ENCODE results near the gene TWNK.

- no peak for TF ChIP-seq POLR2A (IDR thresholded peaks at IDR 0.05; ENCODE audit: low read depth, low read length)
- no peak for TF ChIP-seq TAF1 (IDR thresholded peaks at IDR 0.05; ENCODE audit: borderline replicate concordance, low read depth, low read length)
These were observed 3.3 kb upstream of the TWNK start for GRCh38 chr10:100983868-100984671.

All from GM12892 (cell line).